ENCODE data around the gene CXCL9.
"Not testable (repeated sequence)": the region's sequence is repeated elsewhere in the genome, so short reads cannot be mapped to it uniquely, and the experiment has no call there.

CXCL9 gene

GRCh38 chr4:75954811-75955210, 52.5 kb downstream of the CXCL9 start:
- DNase-seq (ENCODE audit: low spot score): not testable (repeated sequence)

DNA sequence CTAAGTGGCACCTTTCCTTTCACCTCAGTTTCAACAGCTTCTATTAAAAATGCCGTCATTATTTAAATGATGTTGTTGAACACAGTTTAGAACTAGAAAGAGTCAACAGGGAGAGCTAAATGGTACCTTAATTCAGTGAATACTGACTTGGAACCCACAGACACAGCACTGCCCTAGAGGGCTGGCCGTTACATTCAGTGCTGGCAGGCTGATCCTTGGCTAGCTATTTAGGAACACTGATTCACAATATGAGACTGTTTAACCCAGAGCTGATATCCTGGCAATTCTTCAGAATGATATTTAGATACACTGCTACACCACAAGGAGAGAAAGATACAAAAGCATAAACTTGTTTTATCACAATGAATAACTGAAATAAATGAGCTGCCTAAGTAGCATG, 53.8 kb downstream of the CXCL9 start:
- DNase-seq (ENCODE audit: low spot score): no peak

Measured in LoVo (cell line).